K562 (cell line): Measurements from ENCODE around the gene EDRF1. TPM values are rescaled to one million over a fixed set of nuclear protein-coding genes. Genes with fewer than 3 reads are reported as not detected.

Source experiments
- ATAC-seq: fragments of 200-7000 bp; cut with Tn5 transposase; 3 replicates; pipeline ENCODE4 v1.9.1; 2020; ENCODE audit warnings: moderate library complexity
- BruUV-seq: library from RNA; stranded (reverse); fragments of 400-500 nt; replicated peaks from 2 replicates; lab custom pipeline; 2021; lab: Mats Ljungman, UMichigan
- CTCF ChIA-PET: fragments of 300-600 bp; formaldehyde crosslinking; extraction: SDS; loops from one replicate; lab custom pipeline; 2021; ENCODE audit warnings: low intra/inter-chr PET ratio; lab: Yijun Ruan, JAX
- POLR2A ChIA-PET: fragments of 300-600, 350-650 bp; sonication (Branson Sonifier 250); formaldehyde crosslinking; extraction: SDS; loops from one replicate; lab custom pipeline; 2021; ENCODE audit warnings: antibody characterized with exemption, inconsistent platforms; lab: Yijun Ruan, JAX
- DNase-seq, 4 experiments: peaks; one replicate each; pipeline versions ENCODE4 v3.0.0 to v3.0.0-alpha.2; 2011 to 2018; ENCODE audit warnings: low spot score in 3 of 4, mixed read lengths in 3 of 4; ENCODE audit errors: extremely low read depth in 1 of 4
- FAIRE-seq: peaks from 2 replicates; lab custom pipeline; 2011; peaks lifted over from hg19 to GRCh38; lab: Jason Lieb, UNC
- H2AFZ ChIP-seq: 2 replicates; pipeline ENCODE4 v1.6.0; 2011; ENCODE audit warnings: low read depth, low read length, control low read depth, inconsistent platforms
- H3K27ac ChIP-seq: fragments of 200-600 bp; 3 replicates; pipeline ENCODE4 v1.8.0; 2011; ENCODE audit warnings: low read depth, mild to moderate bottlenecking, control low read depth, inconsistent platforms, low read length, moderate library complexity, mixed read lengths; ENCODE audit errors: extremely low read depth
- H3K27me3 ChIP-seq, 2 experiments: fragments of 300-600 bp in 1 of 2; 2 replicates in 1 of 2; 3 replicates in 1 of 2; pipeline versions ENCODE4 v1.6.0 to v1.8.0; 2011; ENCODE audit warnings: inconsistent platforms in 2 of 2, low read length in 2 of 2, mild to moderate bottlenecking in 1 of 2, mixed read lengths in 1 of 2, moderate library complexity in 1 of 2; ENCODE audit not compliant: control insufficient read depth in 2 of 2, insufficient read depth in 2 of 2
- H3K36me3 ChIP-seq: fragments of 300-600 bp; 3 replicates; pipeline ENCODE4 v1.8.0; 2011; ENCODE audit warnings: mild to moderate bottlenecking, low read length, inconsistent platforms; ENCODE audit not compliant: control insufficient read depth, insufficient read depth
- H3K4me1 ChIP-seq, 2 experiments: fragments of 200-600 bp in 1 of 2; replicated peaks in 1 of 2; 2 replicates in 1 of 2; 3 replicates in 1 of 2; pipeline versions ENCODE4 v1.5.1 to v1.8.0; 2011; ENCODE audit warnings: inconsistent platforms in 2 of 2, low read length in 2 of 2, mild to moderate bottlenecking in 1 of 2, mixed read lengths in 1 of 2, moderate library complexity in 1 of 2; ENCODE audit not compliant: control insufficient read depth in 2 of 2, insufficient read depth in 2 of 2
- H3K4me2 ChIP-seq: 2 replicates; pipeline ENCODE4 v1.6.1; 2011; ENCODE audit warnings: low read length, control low read depth, inconsistent platforms, mixed read lengths; ENCODE audit not compliant: insufficient read depth
- H3K4me3 ChIP-seq: fragments of 200-600 bp; sonication (generic), shearing (Covaris generic); 2 replicates; pipeline ENCODE4 v1.5.1; 2016; ENCODE audit warnings: control low read depth, inconsistent platforms
- H3K79me2 ChIP-seq: fragments of 200-600 bp; 3 replicates; pipeline ENCODE4 v1.8.0; 2011; ENCODE audit warnings: low read length, inconsistent platforms; ENCODE audit not compliant: control insufficient read depth, insufficient read depth
- H3K9ac ChIP-seq, 2 experiments: 2 replicates each; pipeline versions ENCODE4 v1.6.0 to v1.6.1; 2011; ENCODE audit warnings: low read depth in 2 of 2, low read length in 2 of 2, control low read depth in 1 of 2, inconsistent platforms in 1 of 2, mild to moderate bottlenecking in 1 of 2, mixed read lengths in 1 of 2; ENCODE audit not compliant: insufficient read depth in 1 of 2
- H3K9me1 ChIP-seq: one replicate; pipeline ENCODE4 v1.6.0; 2011; ENCODE audit warnings: inconsistent platforms, mild to moderate bottlenecking, low read length, moderate library complexity; ENCODE audit not compliant: control insufficient read depth, insufficient read depth
- H3K9me3 ChIP-seq: replicated peaks from 2 replicates; pipeline ENCODE4 v1.5.1; 2011; ENCODE audit warnings: low read depth, low read length, inconsistent platforms; ENCODE audit not compliant: control insufficient read depth, insufficient read depth
- H4K20me1 ChIP-seq: replicated peaks from 2 replicates; pipeline ENCODE4 v1.6.1; 2011; ENCODE audit warnings: low read length, inconsistent platforms, mixed read lengths; ENCODE audit not compliant: control insufficient read depth, insufficient read depth
- HDGF ChIP-seq: fragments of 450-650 bp; IDR thresholded peaks from 2 replicates; pipeline ENCODE4 v1.6.1; 2016
- HNRNPK ChIP-seq: fragments of 200-400 bp; formaldehyde crosslinking; IDR thresholded peaks from one replicate; pipeline ENCODE4 v1.6.1; 2018; ENCODE audit warnings: mild to moderate bottlenecking, low read depth, low read length; ENCODE audit not compliant: poor library complexity, severe bottlenecking
- ZNF134 ChIP-seq: fragments of 250-450 bp; sonication (Bioruptor Pico); conservative IDR thresholded peaks from 2 replicates; pipeline ENCODE4 v1.4.0; 2020
- ZNF740 ChIP-seq, 3 experiments: fragments of 200-800 bp in 1 of 3; sonication (Bioruptor generic) in 1 of 3; sonication (generic) in 1 of 3; formaldehyde crosslinking in 1 of 3; IDR thresholded peaks; 2 replicates each; pipeline versions ENCODE4 v1.6.1 to v1.8.0; 2016 to 2022; ENCODE audit warnings: mild to moderate bottlenecking in 2 of 3, missing compliant biosample characterization in 2 of 3, missing genetic modification characterization in 2 of 3, missing genetic modification reagents in 1 of 3
- ZNF785 ChIP-seq: fragments of 250-450 bp; sonication (Bioruptor Pico); IDR thresholded peaks from 2 replicates; pipeline ENCODE4 v1.4.0; 2020; ENCODE audit warnings: mild to moderate bottlenecking
- WGBS: fragments of 100-300 bp; shearing (Covaris generic); methylation state at CpG from one replicate; pipeline ENCODE4 v1.1.6; 2016; ENCODE audit warnings: low coverage, mixed read lengths; ENCODE audit not compliant: insufficient coverage; ENCODE audit errors: missing lambda C conversion rate; 5-methylcytosine and 5-hydroxymethylcytosine counted together
- in situ Hi-C: fragments of 300-500 bp; cut with MboI; formaldehyde crosslinking; loops from 4 replicates; pipeline ENCODE4 v1.15.0; 2018; ENCODE audit warnings: inconsistent platforms, mixed read lengths
- intact Hi-C: fragments of 100-400 bp; cut with micrococcal nuclease; formaldehyde crosslinking; loops from 2 replicates; pipeline ENCODE4 v1.14.2; 2022
- polyA plus RNA-seq, 8 experiments: library from polyadenylated mRNA; depleted of rRNA in 4 of 8; stranded (reverse) in 5 of 8; unstranded in 3 of 8; fragments of >200 nt; fragmentation: Nextera tagmentation in 2 of 8; fragmentation: Illumina TruSeq in 1 of 8; extraction: Ambion mirVana in 2 of 8; extraction: Trizol in 1 of 8; gene quantifications; 2 replicates each; pipeline versions ENCODE4 v1.2.1 to v1.2.3, GENCODE V29; 2011 to 2014; ENCODE audit warnings: inconsistent platforms in 1 of 8, missing spikeins in 1 of 8
- total RNA-seq, 7 experiments: library from RNA; depleted of rRNA in 6 of 7; stranded (reverse); fragments of >200 nt in 6 of 7; fragmentation: Illumina TruSeq in 2 of 7; extraction: Trizol in 2 of 7; gene quantifications; 2 replicates each; pipeline versions ENCODE4 v1.2.1 to v1.2.3, GENCODE V29; 2011 to 2021; ENCODE audit warnings: low replicate concordance in 1 of 7
- TF ChIP-seq, protein P1 (sequence below): fragments of 450-650 bp; IDR thresholded peaks from 2 replicates; pipeline ENCODE4 v1.6.1; 2016; ENCODE audit warnings: mild to moderate bottlenecking

Gene EDRF1
- total and polyA plus RNA-seq, 9 of the 15 experiments (the other 6 are each of a cell fraction or from before 2014, with no cell fraction given), result 7.6 to 26.0 (median 18.6) TPM

DNA sequence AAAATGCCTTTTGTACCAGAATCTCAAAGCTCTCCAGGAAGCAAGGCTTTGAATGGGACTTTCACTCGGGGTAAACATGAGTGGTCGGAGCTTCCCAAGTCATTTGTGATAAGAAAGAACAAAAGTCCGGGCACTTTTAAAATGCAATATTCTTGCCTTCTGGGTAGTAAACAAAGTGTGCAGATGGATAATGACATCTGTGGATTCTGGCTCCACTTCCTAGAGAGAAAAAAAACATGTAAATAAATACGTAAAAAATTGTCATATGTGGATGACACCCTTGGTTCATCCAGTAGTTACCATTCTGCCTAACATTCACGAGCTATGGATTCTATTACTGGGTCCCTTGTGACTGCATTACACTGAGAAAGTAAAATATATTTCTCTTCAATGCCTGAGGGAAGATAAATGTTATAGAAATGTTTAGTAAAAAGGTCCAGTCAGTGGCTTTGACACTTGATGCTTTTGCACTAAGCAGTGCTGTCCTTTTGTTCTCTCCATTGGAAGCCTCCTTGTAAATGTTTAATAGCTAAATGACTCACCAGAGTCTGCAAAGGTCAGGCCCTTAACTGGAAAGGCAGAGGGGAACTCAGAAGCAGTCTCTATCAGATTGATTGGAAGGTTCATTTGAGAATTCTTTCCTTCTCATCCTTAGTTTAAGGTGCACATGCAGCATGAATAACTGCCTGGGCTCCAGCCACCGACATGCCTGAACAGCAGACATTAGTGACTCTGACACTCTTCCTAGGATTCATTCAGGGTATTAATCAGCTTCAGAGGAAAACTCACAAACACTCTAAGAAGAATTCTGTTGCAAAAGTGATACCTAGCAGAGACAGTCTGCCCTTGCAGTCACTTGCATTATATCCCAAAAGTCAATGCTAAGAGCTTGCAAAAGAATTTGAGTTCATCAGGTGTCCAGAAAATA lies 11.7 kb upstream of the EDRF1 start:
- H2AFZ ChIP-seq, result no peak overlapping the region
- no peaks in the 10 kb centered on the region; a peak in 1 of 5 replicates for H3K4me1 ChIP-seq
- H3K36me3 ChIP-seq, result no peaks in the 10 kb centered on the region
- H3K4me3 ChIP-seq, result no peak overlapping the region
- in situ Hi-C loops, result no loop called here
- H3K9me1 ChIP-seq, result no peaks in the 10 kb centered on the region
- H3K27me3 ChIP-seq, result peaks cover 4 to 9% of the 10 kb centered on the region in 2 experiments; a peak in 2 of 5 replicates
- TF ChIP-seq HNRNPK (no peak), HDGF (no peak), ZNF740 (CRISPR knock-in tag; IDR thresholded peaks at IDR 0.05) (no peak), ZNF740 (tag; IDR thresholded peaks at IDR 0.05) (no peak), ZNF134 (CRISPR knock-in tag) (no peak), ZNF785 (CRISPR knock-in tag) (no peak)
- TF ChIP-seq, protein P1, sequence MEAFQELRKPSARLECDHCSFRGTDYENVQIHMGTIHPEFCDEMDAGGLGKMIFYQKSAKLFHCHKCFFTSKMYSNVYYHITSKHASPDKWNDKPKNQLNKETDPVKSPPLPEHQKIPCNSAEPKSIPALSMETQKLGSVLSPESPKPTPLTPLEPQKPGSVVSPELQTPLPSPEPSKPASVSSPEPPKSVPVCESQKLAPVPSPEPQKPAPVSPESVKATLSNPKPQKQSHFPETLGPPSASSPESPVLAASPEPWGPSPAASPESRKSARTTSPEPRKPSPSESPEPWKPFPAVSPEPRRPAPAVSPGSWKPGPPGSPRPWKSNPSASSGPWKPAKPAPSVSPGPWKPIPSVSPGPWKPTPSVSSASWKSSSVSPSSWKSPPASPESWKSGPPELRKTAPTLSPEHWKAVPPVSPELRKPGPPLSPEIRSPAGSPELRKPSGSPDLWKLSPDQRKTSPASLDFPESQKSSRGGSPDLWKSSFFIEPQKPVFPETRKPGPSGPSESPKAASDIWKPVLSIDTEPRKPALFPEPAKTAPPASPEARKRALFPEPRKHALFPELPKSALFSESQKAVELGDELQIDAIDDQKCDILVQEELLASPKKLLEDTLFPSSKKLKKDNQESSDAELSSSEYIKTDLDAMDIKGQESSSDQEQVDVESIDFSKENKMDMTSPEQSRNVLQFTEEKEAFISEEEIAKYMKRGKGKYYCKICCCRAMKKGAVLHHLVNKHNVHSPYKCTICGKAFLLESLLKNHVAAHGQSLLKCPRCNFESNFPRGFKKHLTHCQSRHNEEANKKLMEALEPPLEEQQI, result no peak
- TF ChIP-seq, all 486 proteins: peak for 0
- DNase-seq (no peak), ATAC-seq (no peak), FAIRE-seq (no peak)
- Histone ChIP-seq H3K9me3 (no peaks in the 10 kb centered on the region), H4K20me1 (no peaks in the 10 kb centered on the region), H3K27ac (no peak overlapping the region), H3K79me2 (no peaks in the 10 kb centered on the region), H3K9ac (no peak overlapping the region), H3K4me2 (no peak overlapping the region)
- ChIA-PET CTCF (no interaction called here), POLR2A (interaction anchor here (0.6 to 1.5 kb wide), 4 partner anchors 12 to 246 kb away, joined by 3 to 6 read pairs (median 3); partner anchors contain the start of gene EDRF1)
- 5% methylated on average over 6 of the region's 6 CpGs for WGBS
- intact Hi-C loops, result no loop called here
- no TSS peak for BruUV-seq
